ENCODE results near the gene ARHGEF9.
"Not testable (repeated sequence)": the region's sequence is repeated elsewhere in the genome, so short reads cannot be mapped to it uniquely, and the experiment has no call there.

Gene ARHGEF9

DNA sequence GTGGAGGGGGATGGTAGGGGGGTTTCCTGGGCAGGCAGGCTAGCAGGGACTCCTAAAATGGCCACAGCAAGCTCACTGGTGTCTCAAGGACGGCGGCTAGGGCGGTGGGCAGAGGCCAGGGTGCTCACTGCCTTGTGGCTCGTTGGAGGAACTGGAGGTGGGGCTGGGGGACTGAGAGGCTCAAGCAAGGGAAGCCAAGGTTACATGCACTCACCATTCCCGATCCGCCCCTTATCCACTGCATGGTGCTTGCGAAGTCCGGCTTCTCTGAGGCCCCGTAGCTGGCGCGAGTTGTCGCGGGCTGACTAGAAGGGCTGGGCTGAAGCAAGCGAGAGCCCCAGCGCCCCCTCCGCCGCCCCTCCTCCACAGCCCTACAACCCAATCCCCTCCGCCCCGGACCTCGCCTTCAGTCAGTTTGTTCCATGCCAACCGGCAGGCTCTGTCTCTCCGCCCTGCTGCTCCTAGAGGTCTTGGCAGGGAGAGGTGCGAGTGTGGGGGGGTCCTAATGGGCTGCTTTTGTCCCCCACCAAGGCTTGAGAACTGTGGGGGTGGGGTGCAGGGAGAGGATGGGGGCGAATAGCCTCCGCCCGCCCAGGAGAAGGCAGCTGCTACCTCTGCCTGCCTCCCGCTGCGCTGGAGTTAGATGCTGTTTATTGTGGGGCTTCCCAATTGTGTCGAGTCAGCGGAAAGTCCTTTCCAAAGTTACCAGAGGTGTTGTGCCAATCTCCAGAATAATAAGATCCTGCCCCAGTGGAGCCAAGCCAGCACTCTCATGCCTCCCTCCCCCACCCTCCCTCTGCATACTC is at the start of gene ARHGEF9:
TSS of gene ARHGEF9 (minus strand) at position 313 of the 806 bp plus-strand sequence. CDS start at position 244, 69 bp downstream.
- DNase-seq = no peak

DNA sequence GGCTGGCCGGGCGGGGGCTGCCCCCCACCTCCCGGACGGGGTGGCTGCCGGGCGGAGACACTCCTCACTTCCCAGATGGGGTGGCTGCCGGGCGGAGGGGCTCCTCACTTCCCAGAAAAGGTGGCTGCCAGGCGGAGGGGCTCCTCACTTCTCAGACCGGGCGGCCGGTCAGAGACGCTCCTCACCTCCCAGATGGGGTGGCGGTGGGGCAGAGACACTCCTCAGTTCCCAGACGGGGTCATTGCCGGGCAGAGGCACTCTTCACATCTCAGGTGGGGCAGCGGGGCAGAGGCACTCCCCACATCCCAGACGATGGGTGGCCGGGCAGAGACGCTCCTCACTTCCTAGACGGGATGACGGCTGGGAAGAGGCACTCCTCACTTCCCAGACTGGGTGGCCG is 40.4 kb upstream of the ARHGEF9 start:
- DNase-seq = not testable (repeated sequence)

DNA sequence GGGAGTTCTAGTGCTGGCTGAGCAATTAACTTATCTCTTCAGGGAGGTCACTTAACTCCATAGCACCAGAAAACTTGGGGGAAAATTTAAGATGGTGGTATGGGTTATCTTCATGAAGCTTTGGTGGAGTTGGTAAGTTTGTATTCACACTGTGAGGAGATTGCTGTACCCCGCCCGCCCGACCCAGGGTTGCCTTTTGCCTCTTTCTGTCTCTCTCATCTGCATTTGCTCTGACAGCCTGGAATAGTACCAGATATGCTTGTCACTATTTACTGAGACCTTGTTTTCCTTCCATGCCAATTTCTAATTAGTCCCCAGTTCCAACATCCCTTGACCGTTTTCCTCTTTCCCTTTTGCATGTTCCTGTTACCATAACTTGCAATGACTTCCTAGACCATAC is 33.1 kb upstream of the ARHGEF9 start:
- DNase-seq = no peak

DNA sequence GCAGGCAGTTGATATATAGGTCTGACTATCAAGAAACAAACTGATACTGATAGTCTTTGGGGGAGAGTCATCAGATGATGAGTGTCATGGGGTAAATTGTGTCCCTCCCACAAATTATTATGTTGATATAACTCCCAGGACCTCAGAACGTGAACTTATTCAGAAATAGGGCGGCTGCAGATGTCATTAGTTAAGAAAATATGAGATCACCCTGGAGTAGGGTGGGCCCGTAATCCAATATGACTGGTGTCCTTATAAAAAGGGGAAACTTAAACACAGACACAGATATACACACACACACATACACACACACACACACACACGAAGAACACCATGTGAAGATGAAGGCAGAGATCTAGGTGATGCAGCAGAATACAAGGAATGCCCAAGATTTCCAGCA is 32.7 kb upstream of the ARHGEF9 start:
- DNase-seq = no peak

DNA sequence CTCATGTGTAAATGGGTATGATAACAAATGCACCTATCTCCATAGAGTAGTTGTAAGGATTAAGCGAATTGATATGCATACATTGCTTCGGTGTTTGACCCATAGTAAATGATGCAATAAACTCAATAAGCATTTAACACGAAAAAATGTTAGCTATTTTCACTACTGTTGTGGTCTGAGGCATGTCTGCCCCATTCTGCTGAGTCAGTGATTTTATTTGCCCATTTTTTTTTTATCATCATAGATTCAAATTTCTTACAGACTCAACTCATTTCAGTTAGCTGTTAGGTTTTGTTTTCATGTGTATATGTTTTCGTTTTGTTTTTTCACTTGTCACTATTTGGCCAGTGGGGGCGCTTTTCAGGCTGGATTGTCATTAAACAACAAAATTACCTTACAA is 27.8 kb upstream of the ARHGEF9 start:
- no peak for DNase-seq

DNA sequence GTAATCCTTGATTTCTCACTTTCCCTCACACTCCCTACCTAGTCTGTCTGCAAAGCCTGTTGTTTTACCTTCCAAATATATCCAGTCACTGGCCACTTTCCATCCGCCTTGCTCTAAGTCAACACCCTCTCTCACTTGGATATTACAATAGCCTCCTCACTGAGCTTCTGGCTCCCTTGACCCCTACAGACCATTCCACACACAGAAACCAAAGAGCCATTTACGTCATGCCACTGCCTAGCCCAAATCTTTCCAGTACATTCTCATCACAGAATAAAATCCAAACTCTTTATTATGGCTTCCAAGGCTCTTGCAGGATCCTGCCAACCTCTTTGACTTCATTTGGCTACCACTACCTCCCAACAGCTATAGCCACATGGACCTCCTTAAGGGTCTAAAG is 25.7 kb upstream of the ARHGEF9 start:
- DNase-seq = no peak

DNA sequence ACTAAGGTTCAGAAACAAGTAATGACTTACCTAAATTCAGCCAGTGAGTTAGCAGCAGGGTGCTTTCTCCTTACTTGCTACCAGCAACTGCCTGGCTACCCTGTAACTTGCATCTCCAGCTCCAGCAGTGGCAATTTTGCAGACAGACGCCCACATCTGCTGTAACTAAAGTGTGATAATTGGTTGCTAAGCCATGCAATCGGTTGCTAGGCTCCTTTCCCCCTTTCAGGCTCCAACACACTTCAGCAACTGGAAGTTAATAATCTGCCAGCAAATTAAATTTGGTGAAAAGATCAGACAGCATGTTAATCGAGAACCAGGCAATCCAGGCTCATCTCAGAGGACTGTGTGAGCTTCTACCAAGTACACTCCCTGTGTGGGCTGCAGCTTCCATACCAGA is 24.2 kb upstream of the ARHGEF9 start:
- DNase-seq = no peak

DNA sequence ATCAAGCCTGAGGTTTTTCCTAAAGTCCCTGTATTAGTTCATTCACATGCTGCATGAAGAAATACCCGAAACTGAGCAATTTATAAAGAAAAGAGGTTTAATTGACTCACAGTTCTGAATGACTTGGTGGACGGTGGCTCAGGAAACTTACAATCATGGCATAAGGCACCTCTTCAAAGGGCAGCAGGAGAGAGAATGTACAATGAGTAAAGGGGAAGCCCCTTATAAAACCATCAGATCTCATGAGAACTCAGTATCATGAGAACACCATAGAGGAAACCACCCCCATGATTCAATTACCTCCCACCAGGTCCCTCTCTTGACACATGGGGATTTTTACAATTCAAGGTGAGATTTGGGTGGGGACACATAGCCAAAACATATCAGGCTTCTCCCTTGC is 10.4 kb upstream of the ARHGEF9 start:
- not testable (repeated sequence) for DNase-seq

DNA sequence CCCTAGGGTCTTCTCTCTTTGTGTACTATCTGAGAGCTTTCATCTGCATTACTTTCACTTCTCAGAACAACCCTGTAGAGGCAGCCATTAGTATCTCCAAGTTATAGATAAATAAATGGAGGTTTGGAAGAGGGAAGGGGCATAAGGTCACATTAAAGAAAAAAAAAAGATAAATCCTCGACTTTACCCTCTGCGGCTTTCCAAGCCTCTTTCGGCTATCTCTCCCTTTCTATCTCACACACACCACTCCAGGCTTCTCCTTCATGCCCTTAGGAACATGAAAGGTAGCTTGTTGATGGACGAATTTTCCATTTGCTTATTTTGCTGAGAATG is 660 bp upstream of the ARHGEF9 start:
- DNase-seq = no peak

DNA sequence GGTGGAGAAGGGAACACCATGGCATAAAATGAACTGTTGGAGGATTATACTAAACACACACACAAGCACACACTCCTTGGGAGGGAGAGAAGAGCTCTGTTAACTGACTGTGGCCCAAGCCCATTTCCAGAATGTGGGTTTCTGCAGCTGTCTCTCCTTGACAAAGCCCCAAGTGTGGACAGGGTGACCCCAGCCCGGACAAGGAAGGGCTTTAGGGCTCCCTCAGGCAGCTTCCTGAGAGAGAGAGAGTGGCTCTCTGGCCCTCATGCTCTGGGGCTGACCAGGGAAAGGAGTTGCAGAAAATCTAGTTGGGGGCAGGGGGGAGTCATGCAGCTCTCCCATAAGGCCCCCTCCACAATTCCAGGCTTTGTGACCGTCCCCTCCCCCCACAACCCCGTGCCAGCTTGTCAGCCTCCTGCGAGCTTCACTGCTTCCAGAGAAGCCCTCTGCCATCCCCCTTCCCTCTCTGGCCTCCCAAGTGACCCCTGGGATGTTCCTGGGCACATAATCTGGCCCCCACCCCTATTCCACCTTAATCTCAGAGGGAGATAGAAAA is 590 bp downstream of the ARHGEF9 start:
- no peak for DNase-seq

DNA sequence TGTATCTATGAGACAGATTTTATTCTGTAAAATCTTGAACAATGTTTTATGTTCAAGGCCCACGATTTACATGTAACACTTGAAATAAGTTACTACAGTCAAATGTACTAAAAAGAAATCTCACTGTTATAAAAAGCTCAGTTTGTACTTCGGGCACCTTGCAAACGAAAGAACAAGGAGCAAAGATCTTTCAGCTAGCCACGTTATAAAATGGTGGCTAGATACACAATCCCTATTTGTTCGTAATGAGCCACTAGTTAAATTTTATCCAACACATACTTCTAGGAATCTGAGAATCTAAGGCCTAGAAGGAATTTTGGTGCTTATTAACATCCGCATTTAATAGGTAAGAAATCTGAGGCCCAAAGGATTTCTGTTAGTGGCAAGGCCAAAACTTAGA is 2.5 kb downstream of the ARHGEF9 start:
- DNase-seq = no peak

DNA sequence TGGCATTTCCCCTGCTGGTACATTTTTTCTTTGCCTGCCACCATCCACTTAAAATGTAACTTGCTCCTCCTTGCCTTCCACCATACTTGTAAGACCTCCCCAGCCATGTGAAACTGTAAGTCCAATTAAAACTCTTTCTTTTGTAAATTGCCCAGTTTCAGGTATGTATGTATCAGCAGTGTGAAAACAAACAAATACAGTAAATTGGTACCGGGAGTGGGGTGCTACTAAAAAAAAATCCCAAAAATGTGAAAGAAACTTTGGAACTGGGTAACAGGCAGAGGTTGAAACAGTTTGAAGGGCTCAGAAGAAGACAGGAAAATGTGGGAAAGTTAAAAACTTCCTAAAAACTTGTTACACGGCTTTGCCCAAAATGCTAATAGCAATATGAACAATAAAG is 16.3 kb downstream of the ARHGEF9 start:
- DNase-seq = no peak

DNA sequence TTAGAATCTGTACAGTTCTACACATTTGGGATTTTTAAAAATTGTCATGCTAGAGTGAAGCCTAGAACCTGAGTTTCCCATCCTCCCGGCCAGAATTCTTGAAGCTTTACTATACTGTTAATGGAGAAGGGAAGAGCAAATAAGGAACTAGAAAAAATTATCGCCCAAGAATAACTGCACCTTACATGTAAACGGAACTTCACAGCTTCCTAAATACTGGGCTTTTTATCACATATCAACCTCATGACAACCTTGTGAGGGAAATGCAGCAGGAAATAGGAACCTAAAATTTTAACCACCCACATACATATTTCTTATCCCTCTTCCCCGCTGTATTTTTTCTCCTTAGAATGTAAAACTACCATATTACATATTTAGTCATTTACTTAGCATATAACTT is 19.3 kb downstream of the ARHGEF9 start:
- DNase-seq = no peak

DNA sequence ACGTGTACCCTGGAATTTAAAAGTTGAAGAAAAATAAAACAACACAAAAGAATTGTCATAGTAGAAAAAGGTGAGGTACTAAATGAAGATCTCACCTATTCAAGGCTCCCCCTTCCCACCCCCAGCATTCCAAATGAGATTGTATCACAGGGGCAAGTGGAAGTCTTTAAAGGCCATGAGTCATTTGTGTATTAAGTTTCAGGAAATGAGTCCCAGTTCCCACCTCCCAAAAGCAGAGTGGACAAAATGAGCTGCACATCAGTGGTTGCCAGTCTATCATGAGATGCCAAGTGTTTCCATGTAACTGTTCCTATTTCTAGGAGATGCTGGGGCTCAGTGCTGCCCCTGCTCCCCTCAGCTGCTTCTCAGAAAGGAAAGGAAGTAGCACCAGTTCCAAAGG is 20.1 kb downstream of the ARHGEF9 start:
- DNase-seq = no peak

DNA sequence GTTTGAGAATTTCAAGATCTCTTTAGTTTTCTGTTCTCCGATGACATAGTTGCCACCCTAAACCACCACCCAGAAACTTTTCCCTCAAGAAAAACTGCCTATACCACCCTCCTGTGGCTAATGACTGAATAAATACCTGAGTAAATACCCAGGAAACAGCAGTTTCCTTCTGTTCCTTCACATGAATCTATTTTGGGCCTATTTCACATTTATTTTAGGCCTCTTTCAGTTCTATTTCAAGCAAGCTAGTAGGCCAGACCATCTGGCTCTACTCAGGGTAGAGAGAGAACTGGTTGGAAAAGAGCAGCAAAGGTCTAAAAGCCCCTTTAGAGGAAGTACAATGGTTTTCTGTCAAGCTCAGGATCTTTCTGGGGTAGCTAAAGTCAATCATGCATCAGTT is 23.4 kb downstream of the ARHGEF9 start:
- no peak for DNase-seq

DNA sequence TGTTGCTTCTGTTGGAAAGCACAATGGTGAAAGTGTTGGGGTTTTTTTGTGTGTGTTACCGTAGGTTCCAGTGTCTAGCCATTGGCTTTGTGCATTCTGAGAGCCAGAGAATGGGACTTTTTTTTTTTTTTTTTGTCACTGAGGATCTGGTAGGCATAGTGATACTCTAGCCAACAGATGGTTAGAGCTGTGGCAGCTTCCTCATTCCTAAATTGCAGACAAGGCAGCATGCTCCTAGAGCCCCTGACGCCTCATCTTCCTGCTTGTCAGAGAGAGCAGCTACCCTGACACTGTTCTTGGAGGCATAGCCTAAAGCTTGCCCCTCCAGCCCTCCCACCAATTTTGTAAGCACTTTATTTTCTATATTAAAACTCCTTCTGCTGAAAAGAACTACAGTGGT is 27.0 kb downstream of the ARHGEF9 start:
- no peak for DNase-seq

DNA sequence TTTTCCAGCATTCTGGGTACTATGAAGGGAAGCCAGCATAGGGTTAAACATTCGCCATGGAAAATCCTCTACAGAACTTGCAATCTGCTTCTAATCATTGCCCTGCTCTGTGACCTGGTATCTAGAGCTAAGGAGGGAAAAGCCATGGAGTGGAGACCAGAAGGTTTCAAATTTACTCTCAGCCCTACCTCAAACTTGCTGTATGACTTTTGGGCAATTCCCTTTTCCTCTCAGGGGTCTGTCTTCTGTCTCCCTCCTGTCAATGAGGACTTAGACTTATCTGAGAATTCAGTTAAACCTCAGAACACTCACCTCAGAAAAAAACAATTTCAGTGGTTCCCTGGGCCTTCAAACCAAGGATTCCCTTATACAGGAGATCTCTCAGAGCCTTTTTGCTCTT is 29.1 kb downstream of the ARHGEF9 start:
- no peak for DNase-seq

DNA sequence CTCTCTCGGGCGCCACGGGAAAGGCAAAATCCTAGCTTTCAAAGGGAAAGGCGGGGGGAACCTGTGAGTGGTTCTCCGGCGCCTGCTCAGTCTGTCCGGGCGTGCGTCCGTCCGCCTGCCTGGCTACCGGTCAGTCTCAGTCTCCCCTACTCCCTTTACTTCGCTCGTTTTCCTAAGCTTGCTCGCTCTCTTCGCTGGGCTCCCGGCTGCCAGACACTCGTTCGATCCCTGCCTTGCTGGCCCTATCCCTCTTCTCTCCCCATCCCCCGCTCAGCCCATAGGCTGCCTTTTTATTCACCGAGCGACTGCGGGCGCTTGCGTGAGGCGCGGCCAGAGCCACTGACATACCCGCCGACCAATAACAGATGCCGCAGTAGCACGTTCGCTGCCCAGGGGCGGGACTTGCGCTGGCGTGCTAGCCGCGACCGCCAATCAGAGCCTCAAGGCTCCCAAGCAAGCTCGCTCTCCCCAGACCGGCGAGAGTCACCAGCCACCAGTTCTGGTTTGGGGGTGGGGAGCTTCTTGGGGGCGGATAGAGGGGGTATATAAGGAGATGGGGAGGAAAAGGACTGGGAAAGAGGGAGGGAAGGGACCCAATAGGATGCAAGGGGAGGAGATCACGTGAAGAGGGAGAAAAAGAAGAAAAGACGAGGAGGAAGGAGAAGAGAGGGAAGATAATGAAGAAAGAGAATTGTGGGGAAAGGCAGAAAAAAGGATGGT is 30.0 kb downstream of the ARHGEF9 start:
- DNase-seq = peak; percentile 79

DNA sequence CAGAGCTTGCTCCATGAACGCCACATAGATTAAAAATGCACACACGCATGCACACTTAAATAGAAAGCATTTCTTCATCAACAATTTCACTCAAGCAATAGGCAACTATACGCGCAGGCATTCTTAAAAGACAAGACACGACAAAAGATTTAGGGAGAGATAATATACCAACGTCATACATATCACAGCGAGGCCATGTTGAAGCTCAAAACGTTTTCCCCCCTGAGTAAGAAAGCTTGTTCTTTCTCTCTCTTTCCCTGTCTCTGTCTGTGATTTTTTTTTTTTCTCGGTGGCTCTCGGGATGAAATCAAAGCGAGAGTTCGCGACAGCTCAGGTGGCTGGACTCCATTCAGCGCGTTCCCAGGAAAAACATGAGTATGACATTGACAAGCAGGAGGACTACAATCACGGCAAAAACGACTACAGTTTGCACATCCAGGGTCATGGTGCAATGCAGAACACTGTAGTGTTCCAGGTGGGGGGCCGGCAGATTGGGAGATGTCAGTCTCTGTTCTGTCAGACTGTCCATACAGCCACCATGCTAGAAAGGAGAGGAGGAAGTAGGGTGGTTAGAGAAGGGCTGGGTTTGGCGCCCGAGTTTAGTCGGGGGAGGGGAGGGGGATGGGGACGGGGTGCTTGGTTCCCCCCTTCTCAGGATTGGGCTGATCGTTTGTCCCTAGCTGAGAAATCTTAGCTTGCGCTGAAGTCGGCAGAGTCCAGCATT is 30.7 kb downstream of the ARHGEF9 start:
- DNase-seq = peak; percentile 18

DNA sequence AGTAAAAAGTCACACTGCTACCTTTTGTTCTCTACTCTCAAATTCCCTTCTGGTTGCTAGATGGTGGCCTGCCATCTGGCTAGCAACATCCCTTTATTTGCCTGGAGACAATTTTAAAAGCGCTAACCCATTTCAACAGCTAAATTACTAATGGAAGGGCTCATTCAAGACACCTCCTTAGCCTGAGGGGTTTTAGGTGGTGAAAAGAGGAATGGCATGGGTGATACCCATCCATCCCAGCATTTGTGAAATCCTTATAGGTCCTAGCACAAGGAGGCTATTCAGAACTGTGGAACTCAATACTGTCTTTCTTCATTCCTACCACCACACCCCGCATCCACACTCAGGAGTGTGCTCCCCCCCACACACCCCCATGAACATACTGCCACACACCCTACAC is 33.5 kb downstream of the ARHGEF9 start:
- DNase-seq = no peak

DNA sequence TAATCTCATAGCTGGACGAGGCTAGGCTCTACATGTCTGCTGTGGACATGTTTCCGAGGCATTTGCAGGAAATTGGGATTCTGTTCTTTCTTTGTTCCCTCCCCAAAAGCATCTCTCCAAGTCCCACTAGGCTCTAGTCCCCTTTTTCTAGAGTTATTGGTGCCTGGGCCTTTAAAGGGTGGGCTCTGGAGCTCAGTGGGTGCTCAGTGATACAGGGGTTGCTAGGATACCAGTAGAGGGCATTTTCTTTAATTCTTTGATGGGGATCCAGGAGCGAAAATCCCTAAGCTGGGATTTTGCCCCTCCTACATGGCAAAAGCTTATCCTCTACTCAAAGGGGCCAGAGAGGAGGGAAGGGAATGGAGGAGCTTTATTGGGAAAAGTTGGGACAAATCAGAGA is 34.2 kb downstream of the ARHGEF9 start:
- no peak for DNase-seq

DNA sequence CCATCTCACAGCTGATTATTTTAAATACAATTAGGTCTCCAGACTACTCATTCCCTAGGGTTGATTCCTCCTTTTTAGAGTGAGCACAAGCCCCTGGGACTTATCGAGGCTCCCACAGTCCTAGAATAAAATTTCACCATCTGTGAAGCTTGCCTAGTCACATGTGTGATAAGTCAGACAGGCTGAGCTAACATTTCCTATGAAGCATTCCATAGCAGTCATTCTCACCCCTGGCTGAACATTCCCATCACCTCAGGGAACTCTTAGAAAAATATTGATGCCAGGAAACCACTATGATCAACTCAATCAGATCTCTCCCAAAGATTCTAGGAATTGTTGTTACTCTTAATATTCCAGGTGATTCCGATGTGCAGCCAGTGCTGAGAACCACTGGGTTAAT is 37.7 kb downstream of the ARHGEF9 start:
- DNase-seq = no peak

DNA sequence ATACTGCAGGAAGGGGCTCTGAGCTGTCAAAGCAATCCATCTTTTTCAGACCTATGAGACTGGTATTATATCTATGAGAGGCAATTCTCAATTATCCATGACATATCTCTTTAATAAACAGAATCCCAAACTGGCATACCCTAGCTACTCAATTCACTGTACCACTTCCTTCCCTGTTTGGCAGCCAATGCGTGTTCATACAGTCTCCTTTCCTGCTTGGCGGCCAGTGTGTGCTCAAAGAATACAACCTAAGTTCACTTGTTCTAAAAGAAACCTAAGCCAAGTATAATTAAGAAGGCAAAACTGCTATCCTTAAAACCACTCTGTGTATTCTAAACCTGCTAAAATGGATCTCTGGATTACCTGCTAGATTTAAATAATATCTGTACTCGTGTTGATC is 38.3 kb downstream of the ARHGEF9 start:
- no peak for DNase-seq

DNA sequence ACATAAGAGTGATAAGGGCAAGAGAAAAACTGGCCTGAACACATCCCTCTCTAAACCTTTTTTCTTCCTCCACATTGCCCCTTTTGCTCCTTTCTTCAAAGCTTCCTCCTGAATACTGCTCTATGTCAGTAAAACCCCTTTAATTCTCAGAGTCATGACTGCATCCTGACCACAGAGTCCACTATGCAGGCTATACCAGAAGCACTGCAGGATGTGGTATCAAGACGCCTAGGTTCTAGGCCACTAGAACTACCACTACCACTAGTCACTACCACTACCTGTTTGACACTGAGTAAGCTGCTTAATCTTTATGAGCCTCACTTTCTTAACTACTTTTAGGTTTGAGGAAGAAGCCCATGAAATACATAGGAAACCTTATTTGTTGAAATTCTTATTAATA is 38.7 kb downstream of the ARHGEF9 start:
- peak; percentile 12 for DNase-seq

Measured in activated gamma-delta T cell treated with Interleukin-2 at 50 U/mL for 16 hours (primary cell).